Measurements from ENCODE around the gene ITPKB.
"Not testable (repeated sequence)": the region's sequence is repeated elsewhere in the genome, so short reads cannot be mapped to it uniquely, and the experiment has no call there.

ITPKB gene

GRCh38 chr1:226762988-226763904 lies 24.2 kb upstream of the ITPKB start:
- in situ Hi-C loops (cut with MboI; ENCODE audit: low pct_unique_long_range_greater_than_20kb, low sequenced_read_pairs) = no loop called here
- no peak for DNase-seq

GRCh38 chr1:226762055-226762454 lies 23.0 kb upstream of the ITPKB start:
- DNase-seq = no peak
- in situ Hi-C loops (cut with MboI; ENCODE audit: low pct_unique_long_range_greater_than_20kb, low sequenced_read_pairs) = no loop called here

GRCh38 chr1:226761322-226761721 lies 22.2 kb upstream of the ITPKB start:
- in situ Hi-C loops (cut with MboI; ENCODE audit: low pct_unique_long_range_greater_than_20kb, low sequenced_read_pairs) = no loop called here
- DNase-seq = no peak

GRCh38 chr1:226754793-226755533 lies 15.9 kb upstream of the ITPKB start:
- in situ Hi-C loops (cut with MboI; ENCODE audit: low pct_unique_long_range_greater_than_20kb, low sequenced_read_pairs) = no loop called here
- DNase-seq = no peak

GRCh38 chr1:226754097-226754496 lies 15.0 kb upstream of the ITPKB start:
- in situ Hi-C loops (cut with MboI; ENCODE audit: low pct_unique_long_range_greater_than_20kb, low sequenced_read_pairs) = no loop called here
- DNase-seq = no peak

GRCh38 chr1:226751703-226752102 lies 12.6 kb upstream of the ITPKB start:
- in situ Hi-C loops (cut with MboI; ENCODE audit: low pct_unique_long_range_greater_than_20kb, low sequenced_read_pairs) = no loop called here
- no peak for DNase-seq

- no peak for DNase-seq
- in situ Hi-C loops (cut with MboI; ENCODE audit: low pct_unique_long_range_greater_than_20kb, low sequenced_read_pairs) = no loop called here
Observed at GRCh38 chr1:226751214-226751613, 12.1 kb upstream of the ITPKB start.

GRCh38 chr1:226749467-226749866 lies 10.4 kb upstream of the ITPKB start:
- in situ Hi-C loops (cut with MboI; ENCODE audit: low pct_unique_long_range_greater_than_20kb, low sequenced_read_pairs) = no loop called here
- no peak for DNase-seq

- DNase-seq = no peak
- in situ Hi-C loops (cut with MboI; ENCODE audit: low pct_unique_long_range_greater_than_20kb, low sequenced_read_pairs) = no loop called here
Observed at GRCh38 chr1:226748306-226748705, 9.2 kb upstream of the ITPKB start.

GRCh38 chr1:226747519-226748263 lies 8.6 kb upstream of the ITPKB start:
- in situ Hi-C loops (cut with MboI; ENCODE audit: low pct_unique_long_range_greater_than_20kb, low sequenced_read_pairs); DNase-seq: not testable (repeated sequence)

- in situ Hi-C loops (cut with MboI; ENCODE audit: low pct_unique_long_range_greater_than_20kb, low sequenced_read_pairs) = no loop called here
Observed at GRCh38 chr1:226743259-226743658, 4.2 kb upstream of the ITPKB start.

GRCh38 chr1:226741009-226741408 lies 1.9 kb upstream of the ITPKB start:
- in situ Hi-C loops (cut with MboI; ENCODE audit: low pct_unique_long_range_greater_than_20kb, low sequenced_read_pairs) = no loop called here
- DNase-seq = no peak

More at GRCh38 chr1:226743259-226743658, 4.2 kb upstream of the ITPKB start:
- DNase-seq = no peak

- in situ Hi-C loops (cut with MboI; ENCODE audit: low pct_unique_long_range_greater_than_20kb, low sequenced_read_pairs) = no loop called here
- no peak for DNase-seq
Observed at GRCh38 chr1:226739696-226740065, 599 bp upstream of the ITPKB start.

- in situ Hi-C loops (cut with MboI; ENCODE audit: low pct_unique_long_range_greater_than_20kb, low sequenced_read_pairs) = no loop called here
Observed at GRCh38 chr1:226738421-226738994, 574 bp downstream of the ITPKB start.

GRCh38 chr1:226737819-226738420 lies 1.2 kb downstream of the ITPKB start:
- DNase-seq = peak; percentile 57

More at GRCh38 chr1:226738421-226738994, 574 bp downstream of the ITPKB start:
- DNase-seq = peak; percentile 50

GRCh38 chr1:226736908-226737818 lies 1.9 kb downstream of the ITPKB start:
- DNase-seq = peak; percentile 65
- in situ Hi-C loops (cut with MboI; ENCODE audit: low pct_unique_long_range_greater_than_20kb, low sequenced_read_pairs) = no loop called here

More at GRCh38 chr1:226737819-226738420, 1.2 kb downstream of the ITPKB start:
- in situ Hi-C loops (cut with MboI; ENCODE audit: low pct_unique_long_range_greater_than_20kb, low sequenced_read_pairs) = no loop called here

- in situ Hi-C loops (cut with MboI; ENCODE audit: low pct_unique_long_range_greater_than_20kb, low sequenced_read_pairs) = no loop called here
- DNase-seq = no peak
Observed at GRCh38 chr1:226736001-226736907, 2.8 kb downstream of the ITPKB start.
